HL-60 (cell line): Measurements from ENCODE around the gene SNCA.

Source experiments
- CTCF ChIP-seq: IDR thresholded peaks from one replicate; pipeline ENCODE4 v1.5.1; 2011; ENCODE audit warnings: low read length, control low read depth, inconsistent platforms; ENCODE audit not compliant: insufficient read depth
- POLR2AphosphoS5 ChIP-seq: IDR thresholded peaks from 2 replicates; pipeline ENCODE4 v1.6.1; 2012; ENCODE audit warnings: low read depth
- REST ChIP-seq: IDR thresholded peaks from 2 replicates; pipeline ENCODE4 v1.6.1; 2012; ENCODE audit warnings: low read depth; ENCODE audit not compliant: insufficient replicate concordance

- no peak for TF ChIP-seq POLR2AphosphoS5
- no peak for TF ChIP-seq CTCF
- TF ChIP-seq REST: no peak
Observed at GRCh38 chr4:89739311-89739988, 97.5 kb downstream of the SNCA start.
